Astrocyte (in vitro differentiated cells and primary cell): ENCODE data around the gene SMYD2.

Experiments
- CTCF ChIP-seq: IDR thresholded peaks from 2 replicates; pipeline ENCODE4 v1.5.1; 2011; ENCODE audit warnings: low read depth, mild to moderate bottlenecking, inconsistent platforms, low read length, moderate library complexity; ENCODE audit not compliant: insufficient read depth
- EZH2 ChIP-seq: IDR thresholded peaks from 2 replicates; pipeline ENCODE4 v1.6.1; 2012; ENCODE audit warnings: mild to moderate bottlenecking, low read length, inconsistent platforms; ENCODE audit not compliant: insufficient read depth

GRCh38 chr1:214383381-214384372 is 102.7 kb downstream of the SMYD2 start:
- no peak for TF ChIP-seq CTCF
- TF ChIP-seq EZH2, result no peak
